GM12878 (cell line): ENCODE data around the gene ZDHHC1. TPM values are rescaled to one million over a fixed set of nuclear protein-coding genes. Genes with fewer than 3 reads are reported as not detected.

Experiments used
- ATAC-seq: fragments of 200-7000 bp; cut with Tn5 transposase; 3 replicates; pipeline ENCODE4 v1.9.1; 2020; ENCODE audit warnings: mild to moderate bottlenecking, moderate library complexity
- BruUV-seq: library from RNA; stranded (reverse); fragments of 400-500 nt; replicated peaks from 2 replicates; lab custom pipeline; 2021; lab: Mats Ljungman, UMichigan
- CTCF ChIA-PET: fragments of 300-600 bp; sonication (Branson Sonifier 250); formaldehyde crosslinking; extraction: SDS; loops from one replicate; lab custom pipeline; 2021; ENCODE audit warnings: inconsistent platforms; lab: Yijun Ruan, JAX
- POLR2A ChIA-PET: fragments of 350-600 bp; formaldehyde crosslinking; extraction: SDS; loops from one replicate; lab custom pipeline; 2021; ENCODE audit warnings: inconsistent platforms; lab: Charles Lee
- RAD21 ChIA-PET: fragments of 300-600 bp; sonication (Branson Sonifier 250); formaldehyde crosslinking; loops from one replicate; lab custom pipeline; 2023; ENCODE audit warnings: antibody characterized with exemption; ENCODE audit not compliant: unreplicated experiment; lab: Charles Lee
- SMC1A ChIA-PET: fragments of 300-600 bp; sonication (Branson Sonifier 250); formaldehyde crosslinking; loops from one replicate; lab custom pipeline; 2023; ENCODE audit not compliant: unreplicated experiment, uncharacterized antibody; lab: Charles Lee
- DNase-seq: peaks from one replicate; pipeline ENCODE4 v3.0.0-alpha.2; 2011; ENCODE audit warnings: low read depth, low spot score
- FAIRE-seq: peaks from 3 replicates; lab custom pipeline; 2011; peaks lifted over from hg19 to GRCh38; lab: Jason Lieb, UNC
- H2AFZ ChIP-seq: 2 replicates; pipeline ENCODE4 v1.6.0; 2011; ENCODE audit warnings: low read depth, low read length, control low read depth; ENCODE audit not compliant: control insufficient read depth
- H3K27ac ChIP-seq: 2 replicates; pipeline ENCODE4 v1.5.1; 2011; ENCODE audit warnings: control low read depth; ENCODE audit not compliant: control insufficient read depth, insufficient read depth
- H3K27me3 ChIP-seq, 2 experiments: replicated peaks in 1 of 2; 2 replicates each; pipeline versions ENCODE4 v1.6.0 to v1.6.1; 2011; ENCODE audit warnings: low read length in 1 of 2; ENCODE audit not compliant: control insufficient read depth in 2 of 2, insufficient read depth in 2 of 2
- H3K36me3 ChIP-seq, 2 experiments: 2 replicates each; pipeline ENCODE4 v1.5.1; 2011; ENCODE audit warnings: low read length in 1 of 2; ENCODE audit not compliant: control insufficient read depth in 2 of 2, insufficient read depth in 2 of 2
- H3K4me1 ChIP-seq: 2 replicates; pipeline ENCODE4 v1.6.1; 2011; ENCODE audit warnings: mild to moderate bottlenecking, low read length, moderate library complexity, mixed read lengths; ENCODE audit not compliant: control insufficient read depth, insufficient read depth
- H3K4me2 ChIP-seq: 2 replicates; pipeline ENCODE4 v1.6.0; 2011; ENCODE audit warnings: control low read depth; ENCODE audit not compliant: control insufficient read depth, insufficient read depth
- H3K4me3 ChIP-seq: fragments of 200-600 bp; sonication (generic); 2 replicates; pipeline ENCODE4 v1.5.1; 2016
- H3K79me2 ChIP-seq: 2 replicates; pipeline ENCODE4 v1.6.0; 2011; ENCODE audit warnings: low read length; ENCODE audit not compliant: control insufficient read depth, insufficient read depth
- H3K9ac ChIP-seq: 2 replicates; pipeline ENCODE4 v1.8.0; 2011; ENCODE audit warnings: low read length, control low read depth, mixed read lengths; ENCODE audit not compliant: control insufficient read depth, insufficient read depth
- H3K9me3 ChIP-seq: replicated peaks from 3 replicates; pipeline ENCODE4 v1.5.1; 2011; ENCODE audit warnings: mild to moderate bottlenecking, low read length; ENCODE audit not compliant: control insufficient read depth, insufficient read depth
- H4K20me1 ChIP-seq: 2 replicates; pipeline ENCODE4 v1.6.0; 2011; ENCODE audit not compliant: control insufficient read depth, insufficient read depth
- ASH2L ChIP-seq: fragments of 300-600, 200-600 bp; sonication (generic); IDR thresholded peaks from 2 replicates; pipeline ENCODE4 v1.6.1; 2017; ENCODE audit warnings: low read depth, mild to moderate bottlenecking, borderline replicate concordance
- CEBPZ ChIP-seq: fragments of 150-350 bp; IDR thresholded peaks from 2 replicates; pipeline ENCODE4 v1.6.1; 2016; ENCODE audit warnings: low read depth, low read length
- E4F1 ChIP-seq: fragments of 450-650 bp; IDR thresholded peaks from 2 replicates; pipeline ENCODE4 v1.6.1; 2018; ENCODE audit warnings: borderline replicate concordance, mild to moderate bottlenecking; ENCODE audit not compliant: partially characterized antibody
- HCFC1 ChIP-seq: fragments of 150-350 bp; IDR thresholded peaks from 2 replicates; pipeline ENCODE4 v1.6.1; 2014; ENCODE audit warnings: low read length
- MYC ChIP-seq: IDR thresholded peaks from 2 replicates; pipeline ENCODE4 v1.6.1; 2011; ENCODE audit warnings: mild to moderate bottlenecking, low read length, moderate library complexity, inconsistent platforms; ENCODE audit not compliant: insufficient read depth, insufficient replicate concordance, insufficient read length, severe bottlenecking
- NFYA ChIP-seq: IDR thresholded peaks from 2 replicates; pipeline ENCODE4 v1.6.1; 2011; ENCODE audit warnings: low read depth, mild to moderate bottlenecking, low read length, improper control_type of control experiment, borderline replicate concordance
- TCF12 ChIP-seq: IDR thresholded peaks from 2 replicates; pipeline ENCODE4 v1.6.1; 2011; ENCODE audit warnings: low read depth, mild to moderate bottlenecking, low read length
- ZNF384 ChIP-seq: IDR thresholded peaks from 2 replicates; pipeline ENCODE4 v1.6.1; 2012; ENCODE audit warnings: low read depth, mild to moderate bottlenecking, low read length, improper control_type of control experiment, borderline replicate concordance
- ZNF592 ChIP-seq: fragments of 450-650 bp; IDR thresholded peaks from 2 replicates; pipeline ENCODE4 v1.6.1; 2017; ENCODE audit warnings: mild to moderate bottlenecking, moderate library complexity
- WGBS: methylation state at CpG from one replicate; pipeline ENCODE4 v1.1.6; 2016; ENCODE audit warnings: low lambda C conversion rate; ENCODE audit not compliant: insufficient replicate concordance, insufficient coverage; ENCODE audit errors: missing lambda C conversion rate; 5-methylcytosine and 5-hydroxymethylcytosine counted together
- in situ Hi-C: fragments of 300-500 bp; cut with MboI; formaldehyde crosslinking; loops from 9 replicates; pipeline ENCODE4 v1.14.3; 2018; ENCODE audit warnings: mixed read lengths
- intact Hi-C: fragments of 100-400 bp; cut with micrococcal nuclease; formaldehyde crosslinking; loops from one replicate; pipeline ENCODE4 v1.14.2; 2022; ENCODE audit not compliant: unreplicated experiment
- polyA plus RNA-seq, 11 experiments: library from polyadenylated mRNA; depleted of rRNA in 4 of 11; unstranded in 6 of 11; stranded (reverse) in 5 of 11; fragments of >200 nt; fragmentation: Nextera tagmentation in 4 of 11; fragmentation: Illumina TruSeq in 1 of 11; extraction: Ambion mirVana in 4 of 11; extraction: Trizol in 1 of 11; gene quantifications; 1 replicate in 1 of 11; 2 replicates in 10 of 11; pipeline versions ENCODE4 v1.2.1 to v1.2.3, GENCODE V29; 2011 to 2016; ENCODE audit warnings: inconsistent platforms in 2 of 11, missing spikeins in 2 of 11, low read depth in 1 of 11
- total RNA-seq, 4 experiments: library from RNA; depleted of rRNA in 3 of 4; stranded (reverse); fragments of >200 nt in 3 of 4; fragmentation: Illumina TruSeq in 1 of 4; extraction: Trizol in 1 of 4; gene quantifications; 2 replicates each; pipeline versions ENCODE4 v1.2.1 to v1.2.3, GENCODE V29; 2013 to 2021
- TF ChIP-seq, protein P1 (sequence below): fragments of 450-650 bp; formaldehyde crosslinking; IDR thresholded peaks from 2 replicates; pipeline ENCODE4 v1.4.0; 2022; ENCODE audit warnings: mild to moderate bottlenecking, moderate library complexity

ZDHHC1 gene
- total and polyA plus RNA-seq, 10 of the 15 experiments (the other 5 are each of a cell fraction or from before 2014, with no cell fraction given), result 0.07 to 1.2 (median 0.66) TPM; not detected in 2

- ChIA-PET POLR2A (interaction anchor here (0.6 kb wide), 1 partner anchor 44 kb away, joined by 4 read pairs; no protein-coding TSS in a partner anchor), SMC1A (no interaction called here), RAD21 (no interaction called here), CTCF (no interaction called here)
- no peak for ATAC-seq
- in situ Hi-C loops (no loop called here), intact Hi-C loops (no loop called here)
- Histone ChIP-seq H2AFZ (no peak overlapping the region), H4K20me1 (no peaks in the 10 kb centered on the region), H3K4me2 (no peak overlapping the region), H3K79me2 (no peaks in the 10 kb centered on the region), H3K36me3 (no peaks in the 10 kb centered on the region; a peak in 1 of 4 replicates), H3K27ac (no peak overlapping the region), H3K9ac (no peak overlapping the region), H3K9me3 (no peaks in the 10 kb centered on the region), H3K4me3 (no peak overlapping the region), H3K27me3 (peaks cover 11 to 14% of the 10 kb centered on the region in 2 experiments), H3K4me1 (peaks cover 18% of the 10 kb centered on the region)
- no peak for FAIRE-seq
- no TSS peak for BruUV-seq
- WGBS, result 56% methylated on average over 5 of the region's 5 CpGs
- DNase-seq, result no peak
- TF ChIP-seq E4F1, result no peak
- TF ChIP-seq TCF12, result no peak
- TF ChIP-seq MYC, result no peak
- no peak for TF ChIP-seq HCFC1
- TF ChIP-seq, protein P1, sequence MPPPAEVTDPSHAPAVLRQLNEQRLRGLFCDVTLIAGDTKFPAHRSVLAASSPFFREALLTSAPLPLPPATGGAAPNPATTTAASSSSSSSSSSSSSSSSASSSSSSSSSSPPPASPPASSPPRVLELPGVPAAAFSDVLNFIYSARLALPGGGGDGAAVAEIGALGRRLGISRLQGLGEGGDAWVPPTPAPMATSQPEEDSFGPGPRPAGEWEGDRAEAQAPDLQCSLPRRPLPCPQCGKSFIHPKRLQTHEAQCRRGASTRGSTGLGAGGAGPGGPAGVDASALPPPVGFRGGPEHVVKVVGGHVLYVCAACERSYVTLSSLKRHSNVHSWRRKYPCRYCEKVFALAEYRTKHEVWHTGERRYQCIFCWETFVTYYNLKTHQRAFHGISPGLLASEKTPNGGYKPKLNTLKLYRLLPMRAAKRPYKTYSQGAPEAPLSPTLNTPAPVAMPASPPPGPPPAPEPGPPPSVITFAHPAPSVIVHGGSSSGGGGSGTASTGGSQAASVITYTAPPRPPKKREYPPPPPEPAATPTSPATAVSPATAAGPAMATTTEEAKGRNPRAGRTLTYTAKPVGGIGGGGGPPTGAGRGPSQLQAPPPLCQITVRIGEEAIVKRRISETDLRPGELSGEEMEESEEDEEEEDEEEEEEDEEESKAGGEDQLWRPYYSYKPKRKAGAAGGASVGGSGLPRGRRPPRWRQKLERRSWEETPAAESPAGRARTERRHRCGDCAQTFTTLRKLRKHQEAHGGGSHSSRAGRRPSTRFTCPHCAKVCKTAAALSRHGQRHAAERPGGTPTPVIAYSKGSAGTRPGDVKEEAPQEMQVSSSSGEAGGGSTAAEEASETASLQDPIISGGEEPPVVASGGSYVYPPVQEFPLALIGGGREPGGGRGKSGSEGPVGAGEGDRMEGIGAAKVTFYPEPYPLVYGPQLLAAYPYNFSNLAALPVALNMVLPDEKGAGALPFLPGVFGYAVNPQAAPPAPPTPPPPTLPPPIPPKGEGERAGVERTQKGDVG (CRISPR knock-in tag), result no peak
- no peak for TF ChIP-seq ZNF384
- TF ChIP-seq ZNF592, result no peak
- TF ChIP-seq CEBPZ, result no peak
- no peak for TF ChIP-seq NFYA
- TF ChIP-seq ASH2L, result no peak
These were observed 16.2 kb upstream of the ZDHHC1 start for GRCh38 chr16:67432506-67432890.
